H1 (cell line): ENCODE data around the gene PDE4DIP.
"Not testable (repeated sequence)": the region's sequence is repeated elsewhere in the genome, so short reads cannot be mapped to it uniquely, and the experiment has no call there.

Source experiments
- EGR1 ChIP-seq: IDR thresholded peaks from 2 replicates; pipeline ENCODE4 v1.6.1; 2011; ENCODE audit warnings: low read depth, low read length, borderline replicate concordance
- EP300 ChIP-seq, 2 experiments: IDR thresholded peaks; 1 replicate in 1 of 2; 2 replicates in 1 of 2; pipeline ENCODE4 v1.6.1; 2011 to 2012; ENCODE audit warnings: low read depth in 2 of 2, low read length in 2 of 2, mild to moderate bottlenecking in 2 of 2, borderline replicate concordance in 1 of 2, inconsistent platforms in 1 of 2, moderate library complexity in 1 of 2
- GABPA ChIP-seq: IDR thresholded peaks from 2 replicates; pipeline ENCODE4 v1.6.1; 2011; ENCODE audit warnings: mild to moderate bottlenecking, low read length, moderate library complexity, borderline replicate concordance; ENCODE audit not compliant: insufficient read depth
- JUN ChIP-seq: IDR thresholded peaks from 2 replicates; pipeline ENCODE4 v1.6.1; 2011; ENCODE audit warnings: low read depth, mild to moderate bottlenecking, improper control_type of control experiment, low read length
- KDM1A ChIP-seq: fragments of 200-600, 300-600 bp; sonication (generic); IDR thresholded peaks from 2 replicates; pipeline ENCODE4 v1.7.1; 2016; ENCODE audit warnings: mild to moderate bottlenecking, low read length, borderline replicate concordance
- POLR2A ChIP-seq, 2 experiments: IDR thresholded peaks; 1 replicate in 1 of 2; 2 replicates in 1 of 2; pipeline ENCODE4 v1.6.1; 2011; ENCODE audit warnings: low read depth in 2 of 2, low read length in 2 of 2, mild to moderate bottlenecking in 2 of 2; ENCODE audit errors: control extremely low read depth in 1 of 2
- POLR2AphosphoS5 ChIP-seq: IDR thresholded peaks from 2 replicates; pipeline ENCODE4 v1.6.1; 2011; ENCODE audit warnings: low read depth, low read length
- SP4 ChIP-seq: IDR thresholded peaks from 2 replicates; pipeline ENCODE4 v1.6.1; 2012; ENCODE audit warnings: low read length, inconsistent platforms
- TBP ChIP-seq: IDR thresholded peaks from 2 replicates; pipeline ENCODE4 v1.6.1; 2011; ENCODE audit warnings: low read depth, low read length, improper control_type of control experiment
- TEAD4 ChIP-seq: IDR thresholded peaks from 2 replicates; pipeline ENCODE4 v1.6.1; 2012; ENCODE audit warnings: low read depth, low read length, inconsistent platforms, mixed read lengths
- YY1 ChIP-seq: IDR thresholded peaks from 2 replicates; pipeline ENCODE4 v1.6.1; 2011; ENCODE audit warnings: low read depth, mild to moderate bottlenecking, low read length
- TF ChIP-seq, protein P1 (sequence below), 3 experiments: IDR thresholded peaks; 1 replicate in 2 of 3; 2 replicates in 1 of 3; pipeline versions ENCODE4 v1.5.1 to v1.6.1; 2011; ENCODE audit warnings: low read length in 3 of 3, mild to moderate bottlenecking in 3 of 3, inconsistent platforms in 2 of 3, low read depth in 1 of 3, moderate library complexity in 1 of 3; ENCODE audit not compliant: insufficient read depth in 1 of 3; ENCODE audit errors: control extremely low read depth in 1 of 3
- TF ChIP-seq, protein P2 (sequence below): IDR thresholded peaks from 2 replicates; pipeline ENCODE4 v1.6.1; 2011; ENCODE audit warnings: low read depth, mild to moderate bottlenecking, low read length; ENCODE audit not compliant: insufficient read depth

DNA sequence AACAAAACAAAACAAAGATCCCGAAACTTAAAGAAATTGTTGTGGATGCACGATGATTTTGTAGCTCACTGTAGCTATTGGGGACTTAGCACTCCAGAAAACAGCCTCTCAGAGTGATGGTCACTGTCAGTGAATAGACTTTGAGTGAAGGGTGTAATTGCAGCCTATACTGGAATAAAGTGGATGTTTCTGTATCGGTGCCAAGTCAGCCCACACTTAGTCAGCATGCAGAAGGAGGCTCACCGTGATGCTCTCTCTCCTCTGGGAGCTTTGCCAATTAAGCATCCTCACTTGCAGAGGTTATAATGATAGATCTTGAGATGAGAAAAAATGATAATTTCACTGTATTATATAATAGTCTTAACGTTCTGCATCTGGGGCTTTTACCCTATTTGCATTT is 11.1 kb downstream of the PDE4DIP start:
- TF ChIP-seq EGR1; KDM1A; POLR2AphosphoS5; YY1; TBP; GABPA; SP4; POLR2A (IDR thresholded peaks at IDR 0.05; ENCODE audit: control extremely low read depth in 1 of 2, low read depth in 2 of 2, low read length in 2 of 2); TEAD4; EP300 (IDR thresholded peaks at IDR 0.05; ENCODE audit: borderline replicate concordance in 1 of 2, low read depth in 2 of 2, low read length in 2 of 2); JUN: not testable (repeated sequence)
- TF ChIP-seq, protein P1, sequence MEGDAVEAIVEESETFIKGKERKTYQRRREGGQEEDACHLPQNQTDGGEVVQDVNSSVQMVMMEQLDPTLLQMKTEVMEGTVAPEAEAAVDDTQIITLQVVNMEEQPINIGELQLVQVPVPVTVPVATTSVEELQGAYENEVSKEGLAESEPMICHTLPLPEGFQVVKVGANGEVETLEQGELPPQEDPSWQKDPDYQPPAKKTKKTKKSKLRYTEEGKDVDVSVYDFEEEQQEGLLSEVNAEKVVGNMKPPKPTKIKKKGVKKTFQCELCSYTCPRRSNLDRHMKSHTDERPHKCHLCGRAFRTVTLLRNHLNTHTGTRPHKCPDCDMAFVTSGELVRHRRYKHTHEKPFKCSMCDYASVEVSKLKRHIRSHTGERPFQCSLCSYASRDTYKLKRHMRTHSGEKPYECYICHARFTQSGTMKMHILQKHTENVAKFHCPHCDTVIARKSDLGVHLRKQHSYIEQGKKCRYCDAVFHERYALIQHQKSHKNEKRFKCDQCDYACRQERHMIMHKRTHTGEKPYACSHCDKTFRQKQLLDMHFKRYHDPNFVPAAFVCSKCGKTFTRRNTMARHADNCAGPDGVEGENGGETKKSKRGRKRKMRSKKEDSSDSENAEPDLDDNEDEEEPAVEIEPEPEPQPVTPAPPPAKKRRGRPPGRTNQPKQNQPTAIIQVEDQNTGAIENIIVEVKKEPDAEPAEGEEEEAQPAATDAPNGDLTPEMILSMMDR (IDR thresholded peaks at IDR 0.05; ENCODE audit: control extremely low read depth in 1 of 3, insufficient read depth in 1 of 3, low read depth in 1 of 3, low read length in 3 of 3) = not testable (repeated sequence)
- TF ChIP-seq, protein P2, sequence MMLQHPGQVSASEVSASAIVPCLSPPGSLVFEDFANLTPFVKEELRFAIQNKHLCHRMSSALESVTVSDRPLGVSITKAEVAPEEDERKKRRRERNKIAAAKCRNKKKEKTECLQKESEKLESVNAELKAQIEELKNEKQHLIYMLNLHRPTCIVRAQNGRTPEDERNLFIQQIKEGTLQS = not testable (repeated sequence)
